HG03135 (cell line): ENCODE measurements around the gene PDSS1.

Source experiments
- ATAC-seq: cut with Tn5 transposase; IDR thresholded peaks from one replicate; pipeline ENCODE4 v1.9.1; 2021; ENCODE audit warnings: mild to moderate bottlenecking, moderate library complexity; ENCODE audit not compliant: unreplicated experiment

The PDSS1 gene

GRCh38 chr10:26792758-26793495 is 95.4 kb downstream of the PDSS1 start:
- no peak for ATAC-seq
